ENCODE results near the gene DCAF10. TPM values are rescaled to one million over a fixed set of nuclear protein-coding genes. Genes with fewer than 3 reads are reported as not detected.

Gene DCAF10
- total RNA-seq, 1 experiment from 2014 or later: 22.6 TPM

DNA sequence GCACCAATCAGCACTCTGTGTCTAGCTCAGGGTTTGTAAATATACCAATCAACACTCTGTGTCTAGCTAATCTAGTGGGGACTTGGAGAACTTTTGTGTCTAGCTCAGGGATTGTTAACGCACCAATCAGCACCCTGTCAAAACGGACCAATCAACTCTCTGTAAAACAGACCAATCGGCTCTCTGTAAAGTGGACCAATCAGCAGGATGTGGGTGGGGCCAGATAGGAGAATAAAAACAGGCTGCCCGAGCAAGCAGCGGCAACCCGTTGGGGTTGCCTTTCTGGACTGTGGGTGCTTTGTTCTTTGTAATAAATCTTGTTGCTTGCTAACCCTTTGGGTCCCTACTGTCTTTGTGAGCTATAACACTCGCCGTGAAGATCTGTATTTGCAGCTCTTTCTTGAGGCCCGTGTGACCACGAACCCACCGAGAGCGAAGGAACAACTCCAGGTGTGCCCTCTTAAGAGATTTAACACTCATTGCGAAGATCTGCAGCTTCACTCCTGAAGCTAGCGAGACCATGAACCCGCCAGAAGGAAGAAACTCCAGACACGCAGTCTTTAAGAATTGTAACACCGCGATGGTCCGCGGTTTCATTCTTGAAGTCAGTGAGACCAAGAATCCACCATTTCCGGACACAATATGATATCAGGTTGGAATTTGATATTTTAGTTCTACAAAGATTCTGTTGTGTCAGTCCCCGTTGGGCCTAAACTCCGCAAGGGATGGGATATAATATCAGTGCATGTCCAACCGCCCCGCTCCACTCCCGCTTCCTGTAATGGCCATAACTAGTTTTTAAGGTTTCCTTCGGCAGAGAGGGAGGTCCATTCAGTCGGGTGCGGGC, 47.7 kb upstream of the DCAF10 start:
- Histone ChIP-seq H3K4me3 (peak overlapping the region; percentile 96; the same call in 1 of the 2 replicates), H3K27me3 (ENCODE audit: insufficient read depth, low read depth) (no peaks in the 10 kb centered on the region), H3K4me1 (replicated peaks; ENCODE audit: insufficient read depth) (0 out of 2 replicates have a peak, but pooled peaks cover 6% of the 10 kb centered on the region), H4K20me1 (ENCODE audit: insufficient read depth) (no peaks in the 10 kb centered on the region), H3F3A (ENCODE audit: insufficient read depth, low read depth) (no peaks in the 10 kb centered on the region), H2AFZ (peak overlapping the region; percentile 96), H3K36me3 (ENCODE audit: low read depth) (no peaks in the 10 kb centered on the region), H3K9me3 (ENCODE audit: insufficient read depth, low read depth) (no peaks in the 10 kb centered on the region), H3K27ac (no peak overlapping the region), H3K9me2 (ENCODE audit: insufficient read depth) (no peaks in the 10 kb centered on the region), H3K4me2 (peak overlapping the region; percentile 82), H3K79me2 (ENCODE audit: low read depth) (0 out of 2 replicates have a peak, but pooled peaks cover 4% of the 10 kb centered on the region)
- POLR2A ChIA-PET (ENCODE audit: unreplicated experiment): no interaction called here
- CTCF ChIA-PET: no interaction called here
- TF ChIP-seq EZH2 (IDR thresholded peaks at IDR 0.05; ENCODE audit: low read depth): no peak
- TF ChIP-seq, protein P1, sequence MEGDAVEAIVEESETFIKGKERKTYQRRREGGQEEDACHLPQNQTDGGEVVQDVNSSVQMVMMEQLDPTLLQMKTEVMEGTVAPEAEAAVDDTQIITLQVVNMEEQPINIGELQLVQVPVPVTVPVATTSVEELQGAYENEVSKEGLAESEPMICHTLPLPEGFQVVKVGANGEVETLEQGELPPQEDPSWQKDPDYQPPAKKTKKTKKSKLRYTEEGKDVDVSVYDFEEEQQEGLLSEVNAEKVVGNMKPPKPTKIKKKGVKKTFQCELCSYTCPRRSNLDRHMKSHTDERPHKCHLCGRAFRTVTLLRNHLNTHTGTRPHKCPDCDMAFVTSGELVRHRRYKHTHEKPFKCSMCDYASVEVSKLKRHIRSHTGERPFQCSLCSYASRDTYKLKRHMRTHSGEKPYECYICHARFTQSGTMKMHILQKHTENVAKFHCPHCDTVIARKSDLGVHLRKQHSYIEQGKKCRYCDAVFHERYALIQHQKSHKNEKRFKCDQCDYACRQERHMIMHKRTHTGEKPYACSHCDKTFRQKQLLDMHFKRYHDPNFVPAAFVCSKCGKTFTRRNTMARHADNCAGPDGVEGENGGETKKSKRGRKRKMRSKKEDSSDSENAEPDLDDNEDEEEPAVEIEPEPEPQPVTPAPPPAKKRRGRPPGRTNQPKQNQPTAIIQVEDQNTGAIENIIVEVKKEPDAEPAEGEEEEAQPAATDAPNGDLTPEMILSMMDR (conservative IDR thresholded peaks at IDR 0.05): no peak
- no peak for DNase-seq
- no TSS peak for BruUV-seq (replicated peaks)
- intact Hi-C loops (cut with micrococcal nuclease; ENCODE audit: unreplicated experiment): no loop called here

DNA sequence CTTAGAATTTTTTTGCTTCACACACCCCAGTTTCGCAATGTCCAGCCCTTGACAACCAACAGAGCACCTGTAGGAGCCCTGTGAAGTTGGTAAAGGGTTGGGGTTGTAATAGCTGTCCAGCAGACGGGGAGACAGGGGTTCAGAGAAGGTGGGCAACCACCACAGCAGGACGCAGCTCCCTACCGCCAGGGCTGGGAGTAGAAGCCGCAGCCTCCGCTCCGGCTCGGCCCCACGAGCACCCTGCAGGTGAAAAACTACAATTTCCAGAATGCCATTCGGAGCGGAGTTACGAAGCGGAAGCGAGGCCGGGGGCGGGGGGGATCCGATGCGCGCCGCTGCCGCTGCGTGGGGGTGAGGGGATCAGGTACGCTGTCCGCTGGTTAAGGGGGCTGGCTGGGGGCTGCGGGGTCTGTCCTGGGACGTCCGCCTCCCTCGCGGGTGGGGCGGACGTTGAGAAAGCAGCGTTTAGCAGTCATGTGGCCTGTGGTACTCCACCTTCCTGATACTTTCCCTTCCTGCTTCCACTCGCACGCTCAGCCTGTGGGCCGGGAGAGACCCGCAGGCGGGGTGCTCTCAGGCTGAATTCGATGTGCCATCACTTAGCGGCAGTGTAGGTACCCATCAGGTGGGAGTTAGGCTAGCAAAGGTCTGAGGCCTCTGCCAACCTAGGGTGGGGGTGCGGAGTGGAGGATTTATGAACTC, 47.0 kb upstream of the DCAF10 start, which contains the start of gene TRMT10B:
TRMT10B (plus strand) TSS at position 317 of the 702 bp plus-strand sequence. CDS start 8,127 bp downstream, outside the sequence.
- peak within 1 kb of the TSS; percentile 82 for H3K4me2 ChIP-seq
- ChIA-PET POLR2A (ENCODE audit: unreplicated experiment) (no interaction called here), CTCF (no interaction called here)
- no peaks in the 10 kb centered on the region for H3K9me3 ChIP-seq (ENCODE audit: insufficient read depth, low read depth)
- TSS peak; percentile 81 for BruUV-seq (replicated peaks)
- no peaks in the 10 kb centered on the region for H4K20me1 ChIP-seq (ENCODE audit: insufficient read depth)
- H3K27me3 ChIP-seq (ENCODE audit: insufficient read depth, low read depth): no peaks in the 10 kb centered on the region
- TF ChIP-seq, protein P1 (conservative IDR thresholded peaks at IDR 0.05): no peak
- no peak for TF ChIP-seq EZH2 (IDR thresholded peaks at IDR 0.05; ENCODE audit: low read depth)
- no peak within 1 kb of the TSS for H3K27ac ChIP-seq
- intact Hi-C loops (cut with micrococcal nuclease; ENCODE audit: unreplicated experiment): no loop called here
- 0 out of 2 replicates have a peak, but pooled peaks cover 4% of the 10 kb centered on the region for H3K79me2 ChIP-seq (ENCODE audit: low read depth)
- H3K4me3 ChIP-seq: peak within 1 kb of the TSS; percentile 96
- no peaks in the 10 kb centered on the region for H3K36me3 ChIP-seq (ENCODE audit: low read depth)
- no peaks in the 10 kb centered on the region for H3F3A ChIP-seq (ENCODE audit: insufficient read depth, low read depth)
- H3K9me2 ChIP-seq (ENCODE audit: insufficient read depth): no peaks in the 10 kb centered on the region
- peak; percentile 45 to 49 for DNase-seq
- 0 out of 2 replicates have a peak, but pooled peaks cover 6% of the 10 kb centered on the region for H3K4me1 ChIP-seq (replicated peaks; ENCODE audit: insufficient read depth)
- peak within 1 kb of the TSS; percentile 96 for H2AFZ ChIP-seq

DNA sequence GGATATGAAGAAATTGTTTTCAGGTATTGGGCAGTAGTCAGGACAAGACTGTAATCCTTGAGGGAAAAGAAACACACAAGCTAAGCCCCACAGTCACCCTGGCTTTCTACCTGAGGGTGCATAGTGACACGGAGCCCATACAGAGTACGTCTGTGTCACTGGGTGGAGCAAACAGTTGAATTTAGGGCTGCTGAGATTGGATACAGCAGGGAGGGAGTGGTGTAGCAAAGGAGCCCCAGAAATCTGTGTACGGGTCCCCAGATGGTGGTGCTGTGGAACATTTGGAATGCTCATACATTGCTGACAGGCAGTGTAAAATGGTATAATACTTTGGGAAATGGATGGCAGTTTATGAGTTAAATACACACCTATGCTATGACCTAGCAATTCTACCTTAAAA, 41.9 kb upstream of the DCAF10 start:
- Histone ChIP-seq H4K20me1 (ENCODE audit: insufficient read depth) (no peaks in the 10 kb centered on the region), H2AFZ (no peak overlapping the region), H3K27ac (no peak overlapping the region), H3K79me2 (ENCODE audit: low read depth) (0 out of 2 replicates have a peak, but pooled peaks cover 4% of the 10 kb centered on the region), H3K9me3 (ENCODE audit: insufficient read depth, low read depth) (no peaks in the 10 kb centered on the region), H3K4me2 (no peak overlapping the region), H3K36me3 (ENCODE audit: low read depth) (no peaks in the 10 kb centered on the region), H3K9me2 (ENCODE audit: insufficient read depth) (no peaks in the 10 kb centered on the region), H3F3A (ENCODE audit: insufficient read depth, low read depth) (peaks cover 3% of the 10 kb centered on the region; the same call in 1 of the 2 replicates), H3K4me3 (no peak overlapping the region), H3K27me3 (ENCODE audit: insufficient read depth, low read depth) (no peaks in the 10 kb centered on the region), H3K4me1 (replicated peaks; ENCODE audit: insufficient read depth) (0 out of 2 replicates have a peak, but pooled peaks cover 6% of the 10 kb centered on the region)
- intact Hi-C loops (cut with micrococcal nuclease; ENCODE audit: unreplicated experiment): no loop called here
- ChIA-PET POLR2A (ENCODE audit: unreplicated experiment) (no interaction called here), CTCF (no interaction called here)
- no peak for TF ChIP-seq EZH2 (IDR thresholded peaks at IDR 0.05; ENCODE audit: low read depth)
- TF ChIP-seq, protein P1 (conservative IDR thresholded peaks at IDR 0.05): no peak
- BruUV-seq (replicated peaks): no TSS peak
- no peak for DNase-seq
